IPS-18c (cell line): ENCODE data around the gene KCNAB2.

ENCODE experiments used
- H3K4me3 ChIP-seq: 2 replicates; pipeline ENCODE4 v1.7.0; 2013; ENCODE audit warnings: low read depth, mild to moderate bottlenecking, low read length, moderate library complexity; ENCODE audit not compliant: insufficient read depth
- H3K9me3 ChIP-seq: one replicate; pipeline ENCODE4 v1.6.1; 2013; ENCODE audit warnings: mild to moderate bottlenecking, low read length, moderate library complexity; ENCODE audit not compliant: control insufficient read depth, insufficient read depth

Gene KCNAB2

GRCh38 chr1:6025269-6026094 is 20.2 kb upstream of the KCNAB2 start:
- H3K9me3 ChIP-seq, result no peaks in the 10 kb centered on the region
- H3K4me3 ChIP-seq, result no peak overlapping the region

- Histone ChIP-seq H3K9me3 (no peaks in the 10 kb centered on the region), H3K4me3 (no peak overlapping the region)
These were observed 19.4 kb upstream of the KCNAB2 start for GRCh38 chr1:6026095-6026809.

- no peak overlapping the region for H3K4me3 ChIP-seq
- no peaks in the 10 kb centered on the region for H3K9me3 ChIP-seq
These were observed 18.1 kb upstream of the KCNAB2 start for GRCh38 chr1:6027591-6027990.

- Histone ChIP-seq H3K9me3 (no peaks in the 10 kb centered on the region), H3K4me3 (no peak overlapping the region)
These were observed 17.4 kb upstream of the KCNAB2 start for GRCh38 chr1:6028042-6028850.

DNA sequence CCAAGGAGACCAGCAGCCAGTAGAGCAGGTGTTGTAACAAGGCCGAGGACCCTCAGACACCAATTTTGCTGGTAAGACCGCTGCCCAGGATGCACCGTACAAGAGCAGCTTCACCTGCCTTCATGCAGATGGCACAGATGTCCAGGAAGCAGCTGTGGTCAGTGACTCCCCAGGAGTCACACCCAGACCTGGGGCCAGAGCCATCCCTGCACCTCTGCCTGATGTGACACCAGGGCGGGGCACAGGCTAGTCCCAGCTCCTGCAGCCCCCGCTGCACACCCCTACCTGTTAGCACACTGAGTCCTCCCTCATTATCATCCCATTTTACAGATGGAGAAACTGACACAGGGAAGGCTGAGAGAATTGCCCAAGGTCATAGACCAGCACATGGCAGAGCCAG is 16.3 kb upstream of the KCNAB2 start:
- Histone ChIP-seq H3K9me3 (no peaks in the 10 kb centered on the region), H3K4me3 (no peak overlapping the region)

GRCh38 chr1:6030132-6030531 is 15.6 kb upstream of the KCNAB2 start:
- Histone ChIP-seq H3K4me3 (no peak overlapping the region), H3K9me3 (no peaks in the 10 kb centered on the region)

GRCh38 chr1:6030547-6031261 is 15.0 kb upstream of the KCNAB2 start:
- Histone ChIP-seq H3K4me3 (no peak overlapping the region), H3K9me3 (no peaks in the 10 kb centered on the region)

DNA sequence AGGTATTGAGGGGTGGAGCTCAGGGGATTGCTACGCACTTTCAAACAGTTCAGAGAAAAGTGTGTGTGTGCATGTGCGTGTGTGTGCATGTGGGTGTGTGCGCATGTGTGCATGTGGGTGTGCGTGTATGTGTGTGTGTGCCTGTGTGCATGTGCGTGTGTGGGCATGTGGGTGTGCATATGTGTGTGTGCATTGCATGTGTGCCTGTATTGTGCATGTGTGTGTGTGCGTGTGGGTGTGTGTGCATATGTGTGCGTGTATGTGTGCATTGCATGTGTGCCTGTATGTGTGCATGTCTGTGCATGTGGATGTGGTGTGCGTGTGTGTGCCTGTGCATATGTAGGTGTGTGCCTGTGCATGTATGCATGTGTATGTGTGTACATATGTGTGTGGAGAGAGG is 12.6 kb upstream of the KCNAB2 start:
- H3K4me3 ChIP-seq, result no peak overlapping the region
- no peaks in the 10 kb centered on the region for H3K9me3 ChIP-seq

- no peak overlapping the region for H3K4me3 ChIP-seq
- H3K9me3 ChIP-seq, result no peaks in the 10 kb centered on the region
These were observed 11.5 kb upstream of the KCNAB2 start for GRCh38 chr1:6033986-6034749.

GRCh38 chr1:6034750-6035096 is 11.0 kb upstream of the KCNAB2 start:
- H3K4me3 ChIP-seq, result no peak overlapping the region
- H3K9me3 ChIP-seq, result no peaks in the 10 kb centered on the region

DNA sequence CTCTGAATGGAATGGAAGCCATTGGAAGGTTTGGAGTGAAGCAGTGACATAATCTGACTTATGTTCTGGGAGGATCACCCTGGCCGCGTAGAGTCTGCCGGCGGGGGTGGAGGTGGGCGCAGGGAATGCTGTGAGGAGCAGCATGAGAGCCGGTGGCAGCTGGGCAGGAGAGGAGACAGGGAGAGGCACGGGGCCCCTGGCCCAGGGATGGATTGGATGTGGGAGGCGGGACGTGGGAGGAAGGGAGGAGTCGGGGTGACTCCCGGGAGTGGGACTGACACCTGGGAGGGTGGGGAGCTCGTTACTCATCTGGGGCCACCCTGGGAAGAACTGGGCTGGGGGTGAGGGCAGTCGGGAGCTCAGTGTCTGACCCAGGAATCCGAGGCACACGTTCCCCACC is 10.4 kb upstream of the KCNAB2 start:
- H3K4me3 ChIP-seq, result no peak overlapping the region

DNA sequence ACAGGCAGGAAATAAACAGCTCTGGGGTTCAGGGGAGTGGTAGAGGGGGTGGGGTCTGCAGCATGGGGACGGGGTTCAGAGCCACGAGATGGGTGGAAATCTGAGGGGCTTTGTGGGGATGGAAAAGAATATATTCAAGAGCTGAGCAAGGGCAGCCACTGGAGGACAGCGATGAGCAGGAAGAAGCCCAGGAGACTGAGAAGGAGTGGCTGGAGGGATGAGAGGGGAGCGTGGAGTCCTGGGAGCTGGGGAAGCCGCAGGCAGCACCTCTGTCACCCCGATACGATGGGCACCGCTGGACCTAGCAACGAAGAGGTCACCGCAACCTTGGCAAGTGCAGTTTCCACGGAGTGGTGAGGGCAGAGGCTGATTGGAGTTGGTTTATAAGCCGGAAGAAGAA is 10.0 kb upstream of the KCNAB2 start:
- no peaks in the 10 kb centered on the region for H3K9me3 ChIP-seq
- H3K4me3 ChIP-seq, result no peak overlapping the region

More for the DNA sequence above, 10.4 kb upstream of the KCNAB2 start:
- H3K9me3 ChIP-seq, result no peaks in the 10 kb centered on the region

- H3K4me3 ChIP-seq, result no peak overlapping the region
- no peaks in the 10 kb centered on the region for H3K9me3 ChIP-seq
These were observed 8.3 kb upstream of the KCNAB2 start for GRCh38 chr1:6037338-6037762.

GRCh38 chr1:6038603-6039002 is 7.1 kb upstream of the KCNAB2 start:
- no peaks in the 10 kb centered on the region for H3K9me3 ChIP-seq

GRCh38 chr1:6039031-6039430 is 6.7 kb upstream of the KCNAB2 start:
- Histone ChIP-seq H3K4me3 (no peak overlapping the region), H3K9me3 (no peaks in the 10 kb centered on the region)

More at GRCh38 chr1:6038603-6039002, 7.1 kb upstream of the KCNAB2 start:
- no peak overlapping the region for H3K4me3 ChIP-seq

- no peak overlapping the region for H3K4me3 ChIP-seq
- no peaks in the 10 kb centered on the region for H3K9me3 ChIP-seq
These were observed 5.2 kb upstream of the KCNAB2 start for GRCh38 chr1:6040444-6040843.
